Lower leg skin (tissue), 3 donors: ENCODE data around the gene ADIPOQ.
"Not testable (repeated sequence)": the region's sequence is repeated elsewhere in the genome, so short reads cannot be mapped to it uniquely, and the experiment has no call there.

ENCODE experiments used
- POLR2A ChIP-seq, 2 donors: fragments of 450-650 bp; IDR thresholded peaks; one replicate each; pipeline ENCODE4 v1.6.1; 2016 to 2017; ENCODE audit warnings: antibody characterized with exemption in 2 of 2, mild to moderate bottlenecking in 1 of 2, moderate library complexity in 1 of 2
- TF ChIP-seq, protein P1 (sequence below), 3 donors: fragments of 450-650 bp; IDR thresholded peaks; one replicate each; pipeline ENCODE4 v1.5.1; 2016; ENCODE audit warnings: antibody characterized with exemption in 3 of 3, mild to moderate bottlenecking in 3 of 3, moderate library complexity in 2 of 3

- TF ChIP-seq, protein P1, sequence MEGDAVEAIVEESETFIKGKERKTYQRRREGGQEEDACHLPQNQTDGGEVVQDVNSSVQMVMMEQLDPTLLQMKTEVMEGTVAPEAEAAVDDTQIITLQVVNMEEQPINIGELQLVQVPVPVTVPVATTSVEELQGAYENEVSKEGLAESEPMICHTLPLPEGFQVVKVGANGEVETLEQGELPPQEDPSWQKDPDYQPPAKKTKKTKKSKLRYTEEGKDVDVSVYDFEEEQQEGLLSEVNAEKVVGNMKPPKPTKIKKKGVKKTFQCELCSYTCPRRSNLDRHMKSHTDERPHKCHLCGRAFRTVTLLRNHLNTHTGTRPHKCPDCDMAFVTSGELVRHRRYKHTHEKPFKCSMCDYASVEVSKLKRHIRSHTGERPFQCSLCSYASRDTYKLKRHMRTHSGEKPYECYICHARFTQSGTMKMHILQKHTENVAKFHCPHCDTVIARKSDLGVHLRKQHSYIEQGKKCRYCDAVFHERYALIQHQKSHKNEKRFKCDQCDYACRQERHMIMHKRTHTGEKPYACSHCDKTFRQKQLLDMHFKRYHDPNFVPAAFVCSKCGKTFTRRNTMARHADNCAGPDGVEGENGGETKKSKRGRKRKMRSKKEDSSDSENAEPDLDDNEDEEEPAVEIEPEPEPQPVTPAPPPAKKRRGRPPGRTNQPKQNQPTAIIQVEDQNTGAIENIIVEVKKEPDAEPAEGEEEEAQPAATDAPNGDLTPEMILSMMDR (IDR thresholded peaks at IDR 0.05) = not testable (repeated sequence)
- not testable (repeated sequence) for TF ChIP-seq POLR2A (IDR thresholded peaks at IDR 0.05)
Observed at GRCh38 chr3:186851835-186852234, 9.3 kb downstream of the ADIPOQ start.
